ENCODE data around the gene C19orf81.

DNA sequence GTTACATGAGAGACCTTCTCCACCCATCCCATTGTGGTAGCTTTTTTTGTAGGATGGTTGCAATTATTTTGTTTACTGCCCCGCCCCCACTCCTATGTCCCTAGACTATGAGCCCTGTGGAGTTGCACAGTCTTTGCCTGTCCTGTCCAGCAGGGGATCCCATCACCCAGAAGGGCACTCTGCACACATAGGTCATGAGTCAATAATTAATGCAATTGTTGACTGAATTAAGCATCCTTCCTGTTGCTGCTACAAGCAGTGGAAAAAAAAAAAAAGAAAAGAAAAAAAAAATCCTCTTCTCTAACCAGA is 14.2 kb downstream of the C19orf81 start:
- TF ChIP-seq, protein P1, sequence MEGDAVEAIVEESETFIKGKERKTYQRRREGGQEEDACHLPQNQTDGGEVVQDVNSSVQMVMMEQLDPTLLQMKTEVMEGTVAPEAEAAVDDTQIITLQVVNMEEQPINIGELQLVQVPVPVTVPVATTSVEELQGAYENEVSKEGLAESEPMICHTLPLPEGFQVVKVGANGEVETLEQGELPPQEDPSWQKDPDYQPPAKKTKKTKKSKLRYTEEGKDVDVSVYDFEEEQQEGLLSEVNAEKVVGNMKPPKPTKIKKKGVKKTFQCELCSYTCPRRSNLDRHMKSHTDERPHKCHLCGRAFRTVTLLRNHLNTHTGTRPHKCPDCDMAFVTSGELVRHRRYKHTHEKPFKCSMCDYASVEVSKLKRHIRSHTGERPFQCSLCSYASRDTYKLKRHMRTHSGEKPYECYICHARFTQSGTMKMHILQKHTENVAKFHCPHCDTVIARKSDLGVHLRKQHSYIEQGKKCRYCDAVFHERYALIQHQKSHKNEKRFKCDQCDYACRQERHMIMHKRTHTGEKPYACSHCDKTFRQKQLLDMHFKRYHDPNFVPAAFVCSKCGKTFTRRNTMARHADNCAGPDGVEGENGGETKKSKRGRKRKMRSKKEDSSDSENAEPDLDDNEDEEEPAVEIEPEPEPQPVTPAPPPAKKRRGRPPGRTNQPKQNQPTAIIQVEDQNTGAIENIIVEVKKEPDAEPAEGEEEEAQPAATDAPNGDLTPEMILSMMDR (tag by site-specific recombination; IDR thresholded peaks at IDR 0.05): no peak
- TF ChIP-seq ZNF37A (tag by site-specific recombination; IDR thresholded peaks at IDR 0.05) (no peak), ZFHX2 (tag by site-specific recombination; conservative IDR thresholded peaks at IDR 0.05) (peak; percentile 59), ZBTB1 (tag by site-specific recombination; IDR thresholded peaks at IDR 0.05) (no peak), ZNF274 (IDR thresholded peaks at IDR 0.05; ENCODE audit: low read length) (no peak), ZNF274 (tag by site-specific recombination; IDR thresholded peaks at IDR 0.05; ENCODE audit: borderline replicate concordance) (no peak), ZNF521 (tag by site-specific recombination; IDR thresholded peaks at IDR 0.05) (no peak), ZNF221 (tag by site-specific recombination; IDR thresholded peaks at IDR 0.05; ENCODE audit: borderline replicate concordance) (no peak), HOXA7 (CRISPR knock-in tag; IDR thresholded peaks at IDR 0.05; ENCODE audit: borderline replicate concordance) (no peak)
- TF ChIP-seq, protein P2, sequence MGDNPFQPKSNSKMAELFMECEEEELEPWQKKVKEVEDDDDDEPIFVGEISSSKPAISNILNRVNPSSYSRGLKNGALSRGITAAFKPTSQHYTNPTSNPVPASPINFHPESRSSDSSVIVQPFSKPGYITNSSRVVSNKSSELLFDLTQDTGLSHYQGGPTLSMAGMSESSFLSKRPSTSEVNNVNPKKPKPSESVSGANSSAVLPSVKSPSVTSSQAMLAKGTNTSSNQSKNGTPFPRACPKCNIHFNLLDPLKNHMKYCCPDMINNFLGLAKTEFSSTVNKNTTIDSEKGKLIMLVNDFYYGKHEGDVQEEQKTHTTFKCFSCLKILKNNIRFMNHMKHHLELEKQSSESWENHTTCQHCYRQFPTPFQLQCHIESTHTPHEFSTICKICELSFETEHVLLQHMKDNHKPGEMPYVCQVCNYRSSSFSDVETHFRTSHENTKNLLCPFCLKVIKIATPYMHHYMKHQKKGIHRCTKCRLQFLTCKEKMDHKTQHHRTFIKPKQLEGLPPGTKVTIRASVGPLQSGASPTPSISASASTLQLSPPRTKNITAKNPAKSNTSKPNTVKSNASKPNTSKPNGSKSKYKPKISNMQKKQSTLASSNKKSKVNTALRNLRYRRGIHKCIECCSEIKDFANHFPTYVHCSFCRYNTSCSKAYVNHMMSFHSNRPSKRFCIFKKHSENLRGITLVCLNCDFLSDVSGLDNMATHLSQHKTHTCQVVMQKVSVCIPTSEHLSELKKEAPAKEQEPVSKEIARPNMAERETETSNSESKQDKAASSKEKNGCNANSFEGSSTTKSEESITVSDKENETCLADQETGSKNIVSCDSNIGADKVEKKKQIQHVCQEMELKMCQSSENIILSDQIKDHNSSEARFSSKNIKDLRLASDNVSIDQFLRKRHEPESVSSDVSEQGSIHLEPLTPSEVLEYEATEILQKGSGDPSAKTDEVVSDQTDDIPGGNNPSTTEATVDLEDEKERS (tag by site-specific recombination; IDR thresholded peaks at IDR 0.05): no peak
- TF ChIP-seq, protein P3, sequence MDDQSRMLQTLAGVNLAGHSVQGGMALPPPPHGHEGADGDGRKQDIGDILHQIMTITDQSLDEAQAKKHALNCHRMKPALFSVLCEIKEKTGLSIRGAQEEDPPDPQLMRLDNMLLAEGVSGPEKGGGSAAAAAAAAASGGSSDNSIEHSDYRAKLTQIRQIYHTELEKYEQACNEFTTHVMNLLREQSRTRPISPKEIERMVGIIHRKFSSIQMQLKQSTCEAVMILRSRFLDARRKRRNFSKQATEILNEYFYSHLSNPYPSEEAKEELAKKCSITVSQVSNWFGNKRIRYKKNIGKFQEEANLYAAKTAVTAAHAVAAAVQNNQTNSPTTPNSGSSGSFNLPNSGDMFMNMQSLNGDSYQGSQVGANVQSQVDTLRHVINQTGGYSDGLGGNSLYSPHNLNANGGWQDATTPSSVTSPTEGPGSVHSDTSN (CRISPR knock-in tag; IDR thresholded peaks at IDR 0.05): no peak
- TF ChIP-seq, protein P4, sequence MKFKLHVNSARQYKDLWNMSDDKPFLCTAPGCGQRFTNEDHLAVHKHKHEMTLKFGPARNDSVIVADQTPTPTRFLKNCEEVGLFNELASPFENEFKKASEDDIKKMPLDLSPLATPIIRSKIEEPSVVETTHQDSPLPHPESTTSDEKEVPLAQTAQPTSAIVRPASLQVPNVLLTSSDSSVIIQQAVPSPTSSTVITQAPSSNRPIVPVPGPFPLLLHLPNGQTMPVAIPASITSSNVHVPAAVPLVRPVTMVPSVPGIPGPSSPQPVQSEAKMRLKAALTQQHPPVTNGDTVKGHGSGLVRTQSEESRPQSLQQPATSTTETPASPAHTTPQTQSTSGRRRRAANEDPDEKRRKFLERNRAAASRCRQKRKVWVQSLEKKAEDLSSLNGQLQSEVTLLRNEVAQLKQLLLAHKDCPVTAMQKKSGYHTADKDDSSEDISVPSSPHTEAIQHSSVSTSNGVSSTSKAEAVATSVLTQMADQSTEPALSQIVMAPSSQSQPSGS (tag by site-specific recombination; IDR thresholded peaks at IDR 0.05; ENCODE audit: low read depth): no peak
- TF ChIP-seq, protein P5, sequence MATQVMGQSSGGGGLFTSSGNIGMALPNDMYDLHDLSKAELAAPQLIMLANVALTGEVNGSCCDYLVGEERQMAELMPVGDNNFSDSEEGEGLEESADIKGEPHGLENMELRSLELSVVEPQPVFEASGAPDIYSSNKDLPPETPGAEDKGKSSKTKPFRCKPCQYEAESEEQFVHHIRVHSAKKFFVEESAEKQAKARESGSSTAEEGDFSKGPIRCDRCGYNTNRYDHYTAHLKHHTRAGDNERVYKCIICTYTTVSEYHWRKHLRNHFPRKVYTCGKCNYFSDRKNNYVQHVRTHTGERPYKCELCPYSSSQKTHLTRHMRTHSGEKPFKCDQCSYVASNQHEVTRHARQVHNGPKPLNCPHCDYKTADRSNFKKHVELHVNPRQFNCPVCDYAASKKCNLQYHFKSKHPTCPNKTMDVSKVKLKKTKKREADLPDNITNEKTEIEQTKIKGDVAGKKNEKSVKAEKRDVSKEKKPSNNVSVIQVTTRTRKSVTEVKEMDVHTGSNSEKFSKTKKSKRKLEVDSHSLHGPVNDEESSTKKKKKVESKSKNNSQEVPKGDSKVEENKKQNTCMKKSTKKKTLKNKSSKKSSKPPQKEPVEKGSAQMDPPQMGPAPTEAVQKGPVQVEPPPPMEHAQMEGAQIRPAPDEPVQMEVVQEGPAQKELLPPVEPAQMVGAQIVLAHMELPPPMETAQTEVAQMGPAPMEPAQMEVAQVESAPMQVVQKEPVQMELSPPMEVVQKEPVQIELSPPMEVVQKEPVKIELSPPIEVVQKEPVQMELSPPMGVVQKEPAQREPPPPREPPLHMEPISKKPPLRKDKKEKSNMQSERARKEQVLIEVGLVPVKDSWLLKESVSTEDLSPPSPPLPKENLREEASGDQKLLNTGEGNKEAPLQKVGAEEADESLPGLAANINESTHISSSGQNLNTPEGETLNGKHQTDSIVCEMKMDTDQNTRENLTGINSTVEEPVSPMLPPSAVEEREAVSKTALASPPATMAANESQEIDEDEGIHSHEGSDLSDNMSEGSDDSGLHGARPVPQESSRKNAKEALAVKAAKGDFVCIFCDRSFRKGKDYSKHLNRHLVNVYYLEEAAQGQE (tag by site-specific recombination; IDR thresholded peaks at IDR 0.05): no peak
